IPS-NIHi11 (cell line): ENCODE results near the gene GABRB2.
"Not testable (repeated sequence)": the region's sequence is repeated elsewhere in the genome, so short reads cannot be mapped to it uniquely, and the experiment has no call there.

ENCODE experiments used
- DNase-seq: peaks from one replicate; pipeline ENCODE4 v3.0.0; 2012; ENCODE audit warnings: mixed read lengths, low spot score

The GABRB2 gene

DNA sequence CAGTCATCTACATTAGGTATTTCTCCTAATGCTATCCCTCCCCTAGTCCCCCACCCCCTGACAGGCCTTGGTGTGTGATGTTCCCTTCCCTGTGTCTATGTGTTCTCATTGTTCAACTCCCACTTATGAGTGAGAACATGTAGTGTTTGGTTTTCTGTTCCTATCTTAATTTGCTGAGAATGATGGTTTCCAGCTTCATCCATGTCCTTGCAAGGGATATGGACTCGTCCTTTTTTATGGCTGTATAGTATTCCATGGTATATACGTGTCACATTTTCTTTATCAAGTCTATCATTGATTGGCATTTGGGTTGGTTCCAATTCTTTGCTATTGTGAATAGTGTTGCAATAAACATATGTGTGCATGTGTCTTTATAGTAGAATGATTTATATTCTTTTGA, 249.1 kb downstream of the GABRB2 start:
- DNase-seq: not testable (repeated sequence)

DNA sequence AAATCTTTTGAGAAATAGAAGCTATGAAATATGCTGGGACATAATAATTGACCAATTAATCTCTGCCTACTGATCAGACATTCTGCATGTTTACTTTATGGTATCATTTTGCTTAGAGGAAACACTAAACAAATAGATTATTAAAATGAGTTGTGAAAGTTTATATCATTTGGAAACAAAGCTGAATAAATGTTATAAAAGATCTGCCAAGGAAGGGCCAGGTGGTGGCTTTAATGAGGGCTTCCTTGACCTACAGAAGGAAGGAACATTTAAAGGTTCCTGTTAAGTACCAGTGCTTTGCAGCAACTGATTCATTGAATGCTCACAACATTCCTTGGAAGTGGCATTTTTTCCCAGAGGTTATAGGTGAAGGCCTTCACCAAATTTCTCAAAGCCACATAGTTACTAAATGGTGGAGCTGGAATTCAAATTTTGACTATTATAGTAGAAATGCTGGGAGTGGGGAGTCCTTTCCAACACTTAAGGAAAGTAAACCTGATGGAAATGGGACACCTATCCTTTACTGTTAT, 250.7 kb downstream of the GABRB2 start:
- DNase-seq: no peak

DNA sequence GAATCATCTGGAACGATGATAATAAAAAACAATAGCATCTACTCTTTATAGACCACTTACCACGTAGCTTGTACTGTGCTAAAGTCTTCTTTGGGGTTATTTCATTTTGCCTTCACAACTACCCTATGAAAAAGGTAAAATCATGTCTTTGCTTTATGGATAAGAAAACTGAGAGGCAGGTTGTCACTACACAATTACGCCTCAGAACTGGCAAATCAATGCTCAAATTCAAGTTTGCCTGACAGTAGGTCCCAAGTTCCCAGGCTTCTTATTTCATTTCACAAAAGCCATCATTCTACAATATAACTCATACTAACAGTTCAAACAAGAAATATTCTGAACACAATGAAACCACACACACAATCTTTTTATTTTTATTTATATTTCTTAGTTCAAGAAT, 258.5 kb downstream of the GABRB2 start:
- no peak for DNase-seq

DNA sequence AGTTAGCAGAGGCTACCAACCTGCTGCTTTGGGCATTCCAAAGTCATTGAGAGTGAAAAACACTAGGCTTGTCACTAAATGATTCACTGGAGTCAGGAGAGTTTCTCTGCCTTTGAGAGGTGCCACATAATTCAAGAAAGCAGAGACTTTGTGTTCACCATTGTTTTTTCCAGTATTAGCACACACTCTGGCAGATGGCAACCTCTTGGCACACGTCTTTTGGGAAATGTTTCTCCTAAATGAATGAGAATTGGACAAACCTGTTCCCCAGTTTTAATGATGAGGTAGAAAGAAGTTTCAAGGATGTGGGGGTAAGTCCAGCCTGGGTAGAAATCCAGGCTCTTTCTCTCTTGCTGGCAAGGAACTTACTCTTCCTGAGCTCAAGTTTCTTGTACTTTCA, 259.1 kb downstream of the GABRB2 start:
- DNase-seq: no peak

DNA sequence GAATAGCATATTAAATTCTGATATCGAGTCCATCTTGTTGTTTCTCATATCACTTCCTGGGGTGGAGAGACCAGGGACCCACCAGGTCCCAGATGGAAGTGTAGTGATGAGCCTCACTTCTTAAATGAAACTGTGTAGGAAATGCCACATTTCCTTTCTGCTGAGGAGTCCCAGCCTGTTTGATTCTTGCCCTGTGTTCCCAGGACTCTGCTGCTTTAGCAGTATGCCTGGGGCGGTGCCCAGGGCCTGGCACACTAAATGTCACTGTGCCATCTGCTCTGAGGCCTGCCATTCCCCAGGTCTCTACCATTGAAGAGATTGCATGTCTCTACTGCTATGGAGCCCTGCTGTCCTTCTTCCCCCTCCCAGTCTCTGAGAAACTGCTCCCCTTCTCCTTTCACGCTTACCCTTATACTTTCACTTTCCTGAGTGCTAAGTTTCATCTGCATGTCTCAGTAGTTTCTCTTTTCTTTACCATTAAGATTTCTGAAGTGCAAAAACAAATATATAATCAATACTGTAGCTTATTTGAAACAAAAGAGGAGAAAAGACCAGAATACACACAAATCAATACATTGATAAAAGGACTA, 260.4 kb downstream of the GABRB2 start:
- DNase-seq: no peak

DNA sequence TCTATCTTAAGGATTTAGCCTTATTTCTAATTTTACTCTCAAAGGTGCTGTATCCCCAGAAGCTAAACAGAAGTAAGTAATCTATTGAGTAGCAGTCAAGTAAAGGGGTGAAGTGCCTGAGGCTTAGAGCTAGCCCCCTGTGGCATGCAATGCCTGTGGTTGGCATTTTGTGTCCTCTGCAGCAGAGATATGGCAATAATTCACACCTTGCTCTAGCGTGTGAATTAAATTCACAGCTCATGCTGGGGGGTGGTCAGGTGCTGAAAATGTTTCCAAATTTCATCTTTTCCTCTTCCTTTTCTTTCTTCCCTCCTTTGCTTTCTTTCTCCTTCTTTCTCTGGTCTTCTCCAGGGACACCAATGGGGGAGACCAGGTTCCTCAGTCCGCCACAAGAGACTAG, 262.1 kb downstream of the GABRB2 start:
- no peak for DNase-seq

DNA sequence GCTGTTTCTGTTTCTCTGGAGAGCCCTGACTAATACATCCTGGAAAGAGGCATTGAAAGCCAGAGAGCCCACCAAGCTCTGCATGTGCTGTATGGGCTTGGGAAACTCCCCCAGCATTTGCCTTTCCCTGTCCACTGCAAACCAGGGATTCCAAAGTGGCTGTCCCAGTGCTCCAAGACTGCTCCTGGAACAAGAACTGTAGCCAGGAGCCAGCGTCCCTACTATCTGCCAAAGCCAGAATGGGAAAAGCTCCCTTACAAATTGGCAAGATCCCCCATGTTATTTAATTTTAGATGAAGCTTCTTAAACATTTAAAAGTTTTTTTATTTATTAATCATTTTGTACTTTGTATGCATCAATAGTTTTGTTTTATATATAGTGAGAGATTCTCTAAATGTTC, 263.2 kb downstream of the GABRB2 start:
- DNase-seq: no peak

DNA sequence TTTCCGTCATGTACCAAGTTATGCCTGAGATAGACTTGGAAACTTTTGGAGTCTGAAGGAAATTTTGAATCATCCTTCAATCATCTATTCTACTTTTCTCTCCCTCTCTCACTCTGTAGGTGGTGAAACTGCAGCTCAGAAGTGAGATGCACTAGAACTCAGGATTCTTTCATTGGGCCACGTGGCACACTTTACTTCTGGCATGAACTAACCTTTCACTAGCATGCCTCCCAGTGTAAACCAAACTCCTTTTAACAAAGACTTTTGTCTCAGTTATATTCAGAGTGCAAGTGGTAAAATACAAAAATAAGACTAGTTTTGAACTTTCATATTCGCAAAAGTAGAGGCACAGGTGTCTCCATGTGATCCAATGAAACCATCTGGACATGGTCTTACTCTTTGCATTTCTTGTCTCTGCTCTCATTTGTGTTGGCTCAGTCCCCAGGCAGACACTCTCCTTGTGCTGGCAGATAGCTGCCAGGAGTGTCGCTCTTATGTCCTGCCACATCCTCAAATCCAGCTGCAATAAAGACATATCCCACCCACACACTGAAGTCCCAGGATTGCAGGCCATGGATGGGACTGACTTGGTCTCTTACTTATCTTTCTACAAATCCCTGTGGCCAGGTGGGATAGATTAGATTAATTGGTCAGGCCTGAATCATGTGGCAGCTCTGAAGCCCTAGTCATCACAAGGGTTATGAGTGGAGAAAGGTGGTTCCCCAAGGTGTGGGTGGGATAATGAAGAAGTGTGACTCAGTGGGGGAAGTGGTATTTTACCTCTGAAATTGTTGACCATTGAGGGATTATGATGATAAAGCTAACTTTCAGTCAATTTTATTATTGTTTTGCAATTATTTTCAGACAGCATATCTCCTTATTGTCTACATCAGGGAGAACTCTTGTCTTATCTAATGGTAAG, 267.5 kb downstream of the GABRB2 start:
- DNase-seq: no peak

DNA sequence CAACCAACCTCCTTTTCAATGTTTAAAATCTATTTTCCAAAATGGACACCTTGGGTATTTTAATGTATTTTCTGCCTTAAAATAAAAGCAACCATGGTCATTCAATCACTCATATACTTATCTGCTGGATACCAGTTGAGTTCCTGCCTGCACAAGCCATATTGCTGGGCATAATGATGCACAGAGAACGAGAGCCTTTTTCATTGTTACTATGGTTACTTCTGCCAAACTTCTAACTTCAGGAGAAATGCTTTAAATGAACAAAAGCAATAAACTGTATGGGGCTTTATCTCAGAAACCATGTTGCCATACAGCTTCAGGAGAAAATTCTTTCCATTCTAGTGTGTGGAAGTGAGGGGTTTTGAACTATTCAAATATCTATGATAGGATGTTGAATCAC, 269.5 kb downstream of the GABRB2 start:
- DNase-seq: no peak

DNA sequence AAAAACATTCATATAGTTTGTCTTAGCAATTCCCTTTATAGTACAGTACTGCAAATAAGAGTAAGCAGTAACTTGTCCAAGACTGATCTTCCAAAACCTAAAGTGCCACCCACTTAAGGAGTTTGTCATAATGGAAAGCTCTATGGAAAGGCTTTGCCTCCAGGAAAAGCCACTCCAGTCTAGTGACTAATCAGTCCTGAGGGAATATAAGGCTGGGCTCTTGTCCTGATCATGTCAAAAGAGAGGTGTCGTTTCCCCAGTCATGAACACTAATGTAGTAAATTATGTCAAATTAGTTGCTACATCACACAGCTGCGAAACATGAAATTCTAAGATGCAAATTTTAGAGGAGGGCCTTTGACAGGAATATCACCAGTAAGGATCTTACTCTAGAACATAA, 271.6 kb downstream of the GABRB2 start:
- no peak for DNase-seq

DNA sequence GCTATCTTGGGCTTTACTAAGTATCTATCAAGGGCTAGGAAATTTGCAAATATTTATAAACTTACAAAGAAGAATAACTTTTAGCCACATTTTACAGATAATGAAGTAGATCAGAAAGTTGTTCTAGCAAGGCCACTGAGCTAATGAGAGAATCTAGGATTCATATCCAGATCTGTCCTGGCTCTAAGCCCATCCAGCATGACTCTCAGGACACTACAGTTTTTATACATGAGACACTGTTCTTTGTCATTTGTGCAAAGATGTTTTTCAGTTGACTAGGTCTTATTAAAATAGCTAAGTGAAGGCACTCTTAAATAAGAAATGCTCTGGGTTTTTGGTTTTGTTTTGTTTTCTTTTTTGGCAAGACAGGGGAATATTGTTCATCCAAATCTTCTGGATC, 273.1 kb downstream of the GABRB2 start:
- DNase-seq: no peak

DNA sequence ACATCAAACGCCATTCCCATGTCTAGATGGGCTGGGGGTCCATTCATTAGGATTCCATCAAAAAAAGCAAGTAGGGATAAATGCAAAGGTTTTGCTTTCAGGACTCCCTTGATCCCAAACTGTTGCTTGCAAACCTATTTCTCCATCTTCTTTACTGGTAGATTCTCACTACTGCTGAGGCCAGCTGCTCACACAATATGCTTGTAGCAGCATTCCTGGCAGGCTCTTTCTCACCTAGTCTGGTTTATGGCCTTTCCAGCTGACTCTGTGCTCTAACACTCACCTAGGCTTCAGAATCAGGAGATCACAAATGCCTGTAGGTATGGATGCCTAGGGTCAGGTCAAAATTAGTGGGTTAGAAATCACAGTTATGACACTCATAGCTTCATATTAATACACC, 274.7 kb downstream of the GABRB2 start:
- no peak for DNase-seq

DNA sequence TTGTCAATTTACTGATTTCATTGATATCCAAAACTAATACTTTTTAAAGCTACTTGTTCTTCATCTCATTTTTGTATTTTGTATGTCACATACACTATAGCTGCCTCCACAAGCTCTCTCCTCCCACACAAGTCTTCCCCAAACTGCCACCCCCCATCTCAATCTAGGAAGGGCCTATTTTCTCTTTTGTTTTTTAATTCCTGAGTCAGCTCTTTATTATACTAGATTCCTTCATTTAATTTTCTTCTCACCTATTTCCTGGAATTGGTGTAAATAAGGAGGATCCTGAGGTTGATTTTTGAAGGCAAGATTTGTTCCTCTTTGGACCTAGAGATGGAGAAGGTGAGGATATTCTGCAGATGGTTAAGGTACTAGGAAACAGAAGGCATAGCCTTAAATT, 277.4 kb downstream of the GABRB2 start:
- no peak for DNase-seq

DNA sequence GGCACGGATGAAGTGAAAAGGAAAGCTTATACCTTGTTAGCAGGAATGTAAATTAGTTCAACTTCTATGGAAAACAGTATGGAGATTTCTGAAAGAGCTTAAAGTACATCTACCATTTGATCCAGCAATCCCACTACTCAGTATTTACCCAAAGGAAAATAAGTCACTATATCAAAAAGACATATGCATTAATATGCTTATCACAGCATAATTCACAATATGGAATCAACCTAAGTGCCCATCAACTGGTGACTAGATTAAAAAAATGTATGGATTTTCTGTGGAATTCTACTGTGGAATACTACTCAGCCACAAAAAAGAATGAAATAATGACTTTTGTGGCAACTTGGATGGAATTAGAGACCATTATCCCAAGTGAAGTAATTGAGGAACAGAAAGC, 279.6 kb downstream of the GABRB2 start:
- no peak for DNase-seq

DNA sequence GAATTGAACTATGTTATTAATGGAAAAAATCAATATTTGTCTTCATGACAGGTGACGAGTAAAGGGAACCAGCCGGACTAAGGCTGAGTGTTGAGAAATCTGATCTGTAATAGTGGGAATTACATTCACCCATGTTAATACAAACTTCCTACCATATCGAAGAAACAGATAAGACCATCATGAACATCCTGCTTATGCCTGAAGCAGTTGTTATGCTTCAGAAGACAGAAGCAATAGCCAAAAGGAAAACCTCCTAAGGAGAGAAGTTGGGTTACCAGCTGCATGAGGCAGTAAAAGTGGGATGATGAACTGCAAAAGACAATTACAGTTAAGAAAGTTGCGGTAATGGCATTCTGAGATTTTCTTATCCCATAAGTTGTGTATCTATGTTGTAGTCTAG, 281.5 kb downstream of the GABRB2 start:
- no peak for DNase-seq

DNA sequence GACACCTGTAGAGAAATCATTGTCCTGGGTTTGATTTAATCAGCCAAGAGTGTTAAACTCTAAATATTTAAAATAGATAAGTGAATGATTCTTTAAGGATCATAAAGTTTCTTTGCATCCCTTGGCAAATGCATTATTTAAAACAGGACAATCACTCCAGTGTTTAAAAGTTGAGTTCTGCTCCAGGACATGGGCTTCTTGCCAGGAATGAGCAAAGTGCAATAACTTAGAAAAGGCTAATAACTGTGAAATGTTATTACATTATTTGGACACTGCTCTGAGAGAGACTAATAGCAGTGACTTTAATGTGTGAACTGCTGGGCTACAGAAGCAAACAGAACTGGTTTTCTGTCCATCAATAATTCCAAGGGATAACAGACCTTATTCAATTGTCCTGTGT, 283.3 kb downstream of the GABRB2 start:
- no peak for DNase-seq

DNA sequence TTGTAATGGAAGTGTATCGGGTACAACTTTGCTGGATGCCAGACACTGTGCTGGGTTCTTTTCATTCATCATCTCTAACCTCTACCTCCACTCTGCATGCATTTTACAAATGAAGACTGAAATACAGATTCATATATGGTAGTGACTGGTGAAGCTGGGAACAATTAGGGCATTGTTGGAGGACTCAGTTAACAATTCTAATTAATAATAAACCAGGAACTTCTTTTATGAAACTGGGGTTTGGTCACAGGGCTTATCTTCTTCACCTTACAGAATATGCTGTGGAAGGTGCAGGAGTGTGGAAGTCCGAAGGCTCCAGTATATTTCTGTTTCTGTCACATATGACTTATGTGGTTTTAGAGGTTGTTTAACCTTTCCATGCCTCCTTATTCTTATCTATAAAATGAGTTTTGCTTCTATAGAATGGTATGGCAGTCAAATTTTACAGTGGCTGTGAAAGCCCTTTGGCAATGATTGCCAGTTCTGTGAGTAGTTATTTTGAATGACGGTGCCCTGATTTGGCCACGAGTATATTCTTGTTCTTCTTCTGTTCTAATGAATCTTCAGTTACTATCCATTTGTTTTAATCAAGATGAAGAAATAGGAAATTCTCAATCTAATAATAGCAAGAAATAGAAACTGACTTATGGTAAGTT, 284.7 kb downstream of the GABRB2 start:
- no peak for DNase-seq

DNA sequence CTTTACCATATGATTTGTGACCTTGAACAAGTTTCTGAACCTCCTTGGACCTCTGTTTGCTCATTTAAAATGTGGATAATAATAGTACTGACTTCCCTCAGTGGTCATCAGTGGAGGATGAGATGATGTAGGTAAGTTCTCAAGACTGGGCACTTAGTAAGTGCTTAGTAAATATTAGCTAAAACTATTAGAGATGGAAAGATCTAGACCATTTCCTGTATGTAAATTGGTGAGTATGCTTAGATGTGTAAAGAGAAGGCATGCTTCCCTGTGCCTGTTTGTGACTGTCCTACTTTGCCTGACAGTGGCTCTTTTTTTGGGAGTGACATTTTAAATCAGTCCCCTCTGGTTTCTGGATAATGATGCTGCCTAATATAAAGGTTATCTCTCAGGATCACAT, 288.1 kb downstream of the GABRB2 start:
- no peak for DNase-seq

DNA sequence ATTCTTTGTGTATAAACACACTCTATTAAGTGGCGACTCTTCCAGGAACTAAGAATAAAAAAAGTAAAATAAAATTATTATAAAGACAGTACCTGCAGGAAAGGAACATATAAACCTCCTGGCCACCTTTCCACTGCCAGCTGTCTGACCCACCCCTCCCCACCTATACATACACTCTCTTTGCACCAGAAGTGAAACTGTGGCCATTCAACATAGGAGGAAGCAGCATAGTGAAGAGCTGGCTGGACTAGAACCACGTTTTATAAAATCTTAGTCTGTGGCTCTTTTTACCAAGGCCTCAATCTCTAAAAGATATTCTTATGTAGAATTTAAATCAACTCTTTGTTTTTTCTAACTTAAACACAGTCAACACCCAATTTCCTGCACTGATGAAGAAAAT, 289.6 kb downstream of the GABRB2 start:
- no peak for DNase-seq

DNA sequence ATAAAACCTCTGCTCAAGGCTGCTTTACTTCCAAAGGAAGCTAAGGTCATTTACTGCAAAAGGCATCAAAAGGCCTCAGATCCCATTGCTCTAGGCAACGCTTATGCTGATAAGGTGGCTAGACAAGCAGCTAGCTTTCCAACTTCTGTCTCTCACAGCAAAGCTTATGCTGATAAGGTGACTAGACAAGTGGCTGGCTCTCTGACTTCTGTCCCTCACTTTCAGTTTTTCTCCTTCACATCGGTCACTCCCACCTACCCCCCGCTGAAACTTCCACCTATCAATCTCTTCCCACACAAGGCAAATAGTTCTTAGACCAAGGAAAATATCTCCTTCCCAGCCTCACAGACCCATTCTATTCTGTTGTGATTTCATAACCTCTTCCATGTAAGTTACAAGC, 293.6 kb downstream of the GABRB2 start:
- not testable (repeated sequence) for DNase-seq

DNA sequence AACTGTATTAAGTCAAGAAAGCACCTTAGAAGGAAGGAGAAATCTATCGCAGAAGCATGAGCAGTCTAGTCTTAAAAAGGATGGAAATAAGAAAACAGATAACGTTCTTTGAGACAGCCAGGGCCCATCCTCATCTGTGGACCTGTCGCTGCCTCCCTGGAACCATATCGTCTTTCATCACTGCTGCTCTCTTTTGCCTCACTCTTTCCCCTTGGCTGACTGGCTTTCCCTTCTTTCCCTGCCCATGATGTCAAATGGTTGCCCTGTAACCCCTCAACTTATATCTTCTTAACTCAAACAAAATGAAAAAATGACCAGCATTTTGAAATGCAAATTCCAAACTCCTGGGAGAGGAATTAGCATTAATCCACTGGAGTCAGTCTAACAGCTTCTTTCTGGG, 299.8 kb downstream of the GABRB2 start:
- DNase-seq: no peak

DNA sequence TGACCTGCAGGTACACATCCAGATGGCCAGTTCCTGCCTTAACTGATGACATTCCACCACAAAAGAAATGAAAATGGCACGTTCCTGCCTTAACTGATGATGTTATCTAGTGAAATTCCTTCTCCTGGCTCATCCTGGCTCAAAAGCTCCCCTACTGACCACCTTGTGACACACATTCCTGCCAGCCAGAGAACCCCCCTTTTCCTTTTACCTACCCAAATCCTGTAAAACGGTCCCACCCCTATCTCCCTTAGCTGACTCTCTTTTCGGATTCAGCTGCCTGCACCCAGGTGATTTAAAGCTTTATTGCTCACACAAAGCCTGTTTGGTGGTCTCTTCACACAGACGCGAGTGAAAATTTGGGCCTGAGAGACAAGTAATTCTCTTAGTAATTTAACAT, 300.7 kb downstream of the GABRB2 start:
- not testable (repeated sequence) for DNase-seq
